ENCODE measurements around the gene STX5. TPM values are rescaled to one million over a fixed set of nuclear protein-coding genes. Genes with fewer than 3 reads are reported as not detected.

STX5 gene
- total RNA-seq, 1 donor from 2014 or later = 40.9 TPM

DNA sequence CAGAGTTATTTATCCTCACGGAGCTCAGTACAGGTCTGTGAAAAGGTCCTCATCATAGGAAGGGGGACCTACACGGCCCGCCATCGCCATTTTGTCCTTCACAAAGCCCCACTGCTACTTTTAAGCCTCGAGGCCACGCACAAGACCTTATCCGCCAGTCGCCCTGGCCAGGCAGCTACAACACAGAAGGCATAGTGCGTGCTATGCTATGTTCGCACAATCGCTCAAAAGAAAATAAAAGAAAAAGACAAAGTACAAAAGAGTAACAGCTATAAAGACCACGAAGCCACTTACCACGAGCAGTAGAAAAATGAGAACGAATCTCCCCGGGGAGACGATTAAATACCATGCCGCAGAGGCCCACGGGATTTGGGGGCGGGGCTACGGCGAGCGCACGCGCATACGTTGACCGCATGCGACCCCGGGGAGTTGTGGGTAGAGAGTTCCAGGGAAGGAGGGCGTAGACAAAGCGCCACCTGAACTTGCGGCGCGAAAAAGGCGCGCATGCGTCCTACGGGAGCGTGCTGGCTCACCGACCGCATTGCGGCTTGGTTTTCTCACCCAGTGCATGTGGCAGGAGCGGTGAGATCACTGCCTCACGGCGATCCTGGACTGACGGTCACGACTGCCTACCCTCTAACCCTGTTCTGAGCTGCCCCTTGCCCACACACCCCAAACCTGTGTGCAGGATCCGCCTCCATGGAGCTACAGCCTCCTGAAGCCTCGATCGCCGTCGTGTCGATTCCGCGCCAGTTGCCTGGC, 23.9 kb upstream of the STX5 start:
- Histone ChIP-seq H3K27me3 (no peaks in the 10 kb centered on the region), H3K4me1 (peaks cover 27% of the 10 kb centered on the region), H3K27ac (peak overlapping the region; percentile 87), H3K9me3 (no peaks in the 10 kb centered on the region), H3K36me3 (peaks cover 36% of the 10 kb centered on the region), H3K4me3 (peak overlapping the region; percentile 87)
- intact Hi-C loops (cut with DNase I) = loop anchor here (10.0 kb wide), 1 partner anchor 61 kb away; the partner anchor contains the start of gene TMEM223
- ATAC-seq (peak; percentile 99), DNase-seq (peak; percentile 97)
- TF ChIP-seq, protein P1, sequence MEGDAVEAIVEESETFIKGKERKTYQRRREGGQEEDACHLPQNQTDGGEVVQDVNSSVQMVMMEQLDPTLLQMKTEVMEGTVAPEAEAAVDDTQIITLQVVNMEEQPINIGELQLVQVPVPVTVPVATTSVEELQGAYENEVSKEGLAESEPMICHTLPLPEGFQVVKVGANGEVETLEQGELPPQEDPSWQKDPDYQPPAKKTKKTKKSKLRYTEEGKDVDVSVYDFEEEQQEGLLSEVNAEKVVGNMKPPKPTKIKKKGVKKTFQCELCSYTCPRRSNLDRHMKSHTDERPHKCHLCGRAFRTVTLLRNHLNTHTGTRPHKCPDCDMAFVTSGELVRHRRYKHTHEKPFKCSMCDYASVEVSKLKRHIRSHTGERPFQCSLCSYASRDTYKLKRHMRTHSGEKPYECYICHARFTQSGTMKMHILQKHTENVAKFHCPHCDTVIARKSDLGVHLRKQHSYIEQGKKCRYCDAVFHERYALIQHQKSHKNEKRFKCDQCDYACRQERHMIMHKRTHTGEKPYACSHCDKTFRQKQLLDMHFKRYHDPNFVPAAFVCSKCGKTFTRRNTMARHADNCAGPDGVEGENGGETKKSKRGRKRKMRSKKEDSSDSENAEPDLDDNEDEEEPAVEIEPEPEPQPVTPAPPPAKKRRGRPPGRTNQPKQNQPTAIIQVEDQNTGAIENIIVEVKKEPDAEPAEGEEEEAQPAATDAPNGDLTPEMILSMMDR (IDR thresholded peaks at IDR 0.05) = no peak

DNA sequence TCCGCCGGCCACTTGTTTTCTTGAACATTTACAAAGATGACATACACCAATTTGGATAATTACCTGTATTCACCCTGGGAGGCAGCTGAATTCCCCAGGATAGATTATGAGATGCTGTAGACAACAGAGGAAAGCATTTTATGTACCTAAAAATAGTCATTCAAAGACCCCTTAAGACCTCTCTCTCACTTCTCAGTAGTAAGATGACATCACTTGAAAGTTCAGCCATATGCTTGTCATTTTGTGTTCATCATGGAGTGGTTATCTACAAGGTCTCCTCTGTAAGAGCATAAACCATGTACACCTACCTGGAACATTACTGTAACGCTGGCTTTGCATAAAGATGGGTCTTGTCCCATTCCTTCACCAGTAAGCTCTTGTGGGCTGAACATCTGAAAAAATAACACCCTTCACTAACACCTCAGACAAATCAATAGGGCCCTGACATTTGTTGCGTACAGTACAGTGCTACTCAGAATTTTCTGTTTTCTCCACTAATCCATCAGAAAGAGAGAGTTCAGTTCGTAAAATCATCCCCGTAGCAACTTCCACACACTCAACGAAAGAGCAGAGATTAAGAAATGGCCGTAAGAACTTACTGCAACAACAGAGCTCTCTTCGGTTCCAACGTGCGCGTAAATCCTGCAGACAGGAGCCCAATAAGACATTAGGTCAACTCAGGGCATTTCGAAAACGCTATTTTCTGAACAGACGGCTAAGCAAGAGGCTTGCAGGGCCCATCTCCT, 23.1 kb upstream of the STX5 start:
- peak overlapping the region; percentile 87 for H3K4me3 ChIP-seq
- intact Hi-C loops (cut with DNase I) = loop anchor here (10.0 kb wide), 1 partner anchor 60 kb away; the partner anchor contains the start of gene TMEM223
- peak overlapping the region; percentile 87 for H3K27ac ChIP-seq
- no peak for DNase-seq
- peaks cover 27% of the 10 kb centered on the region for H3K4me1 ChIP-seq
- H3K27me3 ChIP-seq = no peaks in the 10 kb centered on the region
- H3K9me3 ChIP-seq = no peaks in the 10 kb centered on the region
- ATAC-seq = no peak
- TF ChIP-seq, protein P1 (IDR thresholded peaks at IDR 0.05) = no peak
- H3K36me3 ChIP-seq = peaks cover 36% of the 10 kb centered on the region

DNA sequence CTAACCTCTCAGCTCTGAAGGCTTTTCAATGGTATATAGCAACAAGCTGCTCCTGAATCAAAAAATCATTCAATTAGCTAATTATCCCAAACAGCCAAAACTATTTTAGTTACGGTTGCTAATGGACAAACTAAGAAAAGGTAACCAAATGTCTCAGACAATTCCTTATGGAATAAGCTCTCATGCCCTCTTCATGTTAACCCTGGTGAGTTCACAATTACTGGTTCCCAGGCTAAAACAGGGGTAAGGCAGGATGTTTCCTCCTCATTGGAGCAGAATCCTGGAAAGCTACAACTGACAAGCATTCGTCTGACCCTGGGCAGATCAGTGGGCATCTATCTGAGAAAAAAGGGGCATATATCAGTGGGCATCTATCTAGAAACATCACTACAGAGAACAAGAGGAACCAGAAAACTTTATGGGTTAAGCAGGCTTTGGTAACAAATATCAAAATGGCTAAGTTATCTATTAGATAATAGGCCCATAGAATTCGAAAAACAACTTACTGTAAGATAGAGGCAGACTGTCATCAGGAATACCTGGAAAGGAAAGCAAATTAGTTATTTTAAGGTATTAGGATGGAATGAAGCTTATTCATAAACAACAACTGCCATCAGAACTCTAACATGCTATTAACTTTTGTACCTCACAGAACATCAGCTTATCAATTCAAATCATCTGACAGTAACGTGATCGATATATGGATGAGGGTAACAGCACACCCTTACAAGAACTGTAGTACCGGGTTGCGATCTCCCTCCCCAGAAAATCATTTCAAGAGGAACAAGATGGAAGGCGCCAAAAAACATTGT, 22.4 kb upstream of the STX5 start:
- no peaks in the 10 kb centered on the region for H3K9me3 ChIP-seq
- H3K27ac ChIP-seq = peak overlapping the region; percentile 24
- TF ChIP-seq, protein P1 (IDR thresholded peaks at IDR 0.05) = no peak
- H3K36me3 ChIP-seq = peaks cover 36% of the 10 kb centered on the region
- no peaks in the 10 kb centered on the region for H3K27me3 ChIP-seq
- intact Hi-C loops (cut with DNase I) = loop anchor here (10.0 kb wide), 1 partner anchor 59 kb away; the partner anchor contains the start of gene TMEM223
- H3K4me1 ChIP-seq = peaks cover 27% of the 10 kb centered on the region
- peak overlapping the region; percentile 87 for H3K4me3 ChIP-seq
- DNase-seq (no peak), ATAC-seq (no peak)

DNA sequence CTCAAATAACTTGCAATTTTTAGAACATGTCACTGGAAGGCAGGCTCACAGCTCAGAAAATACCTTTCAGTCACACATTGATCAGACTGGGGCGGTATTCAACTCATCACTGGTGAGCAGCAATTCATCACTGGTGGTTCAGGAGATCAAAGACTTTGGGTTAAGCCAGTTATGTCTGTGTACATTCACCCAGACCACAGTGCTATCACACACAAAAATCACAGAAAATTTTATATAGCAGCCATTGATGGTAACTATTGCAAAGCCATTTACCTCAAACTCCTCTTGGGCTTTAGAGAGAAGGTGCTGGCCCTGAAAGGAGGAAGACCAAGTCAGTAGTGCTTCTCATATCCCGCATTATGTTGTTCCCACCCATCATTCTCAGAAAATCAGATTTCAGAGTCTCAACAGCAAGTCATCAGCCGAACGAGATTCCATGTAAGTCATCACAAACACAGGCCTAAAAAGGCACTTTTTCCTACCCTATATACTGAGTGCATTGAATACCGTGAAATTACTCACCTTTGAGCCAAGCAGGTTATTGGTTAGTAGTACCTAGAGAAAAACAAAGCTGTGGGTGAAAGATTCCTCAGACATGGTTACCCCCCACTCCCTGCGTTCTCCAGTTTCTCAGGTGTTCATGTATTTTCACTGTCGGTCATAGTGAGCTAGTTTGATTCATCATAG, 21.6 kb upstream of the STX5 start:
- TF ChIP-seq, protein P1 (IDR thresholded peaks at IDR 0.05) = no peak
- peak overlapping the region; percentile 87 for H3K4me3 ChIP-seq
- peaks cover 27% of the 10 kb centered on the region for H3K4me1 ChIP-seq
- H3K36me3 ChIP-seq = peaks cover 36% of the 10 kb centered on the region
- no peaks in the 10 kb centered on the region for H3K27me3 ChIP-seq
- ATAC-seq (no peak), DNase-seq (no peak)
- H3K27ac ChIP-seq = peak overlapping the region; percentile 24
- intact Hi-C loops (cut with DNase I) = loop anchor here (10.0 kb wide), 1 partner anchor 59 kb away; the partner anchor contains the start of gene TMEM223
- no peaks in the 10 kb centered on the region for H3K9me3 ChIP-seq
